GM19324 (cell line): ENCODE measurements around the gene TUBA4A.
A peak's percentile ranks its signal among the peaks of the same experiment; 100 is the strongest.
"Not testable (repeated sequence)": the region's sequence is repeated elsewhere in the genome, so short reads cannot be mapped to it uniquely, and the experiment has no call there.

ENCODE experiments used
- ATAC-seq: cut with Tn5 transposase; IDR thresholded peaks from one replicate; pipeline ENCODE4 v1.9.1; 2021; ENCODE audit warnings: mild to moderate bottlenecking, moderate library complexity; ENCODE audit not compliant: unreplicated experiment, low FRiP score

The TUBA4A gene

DNA sequence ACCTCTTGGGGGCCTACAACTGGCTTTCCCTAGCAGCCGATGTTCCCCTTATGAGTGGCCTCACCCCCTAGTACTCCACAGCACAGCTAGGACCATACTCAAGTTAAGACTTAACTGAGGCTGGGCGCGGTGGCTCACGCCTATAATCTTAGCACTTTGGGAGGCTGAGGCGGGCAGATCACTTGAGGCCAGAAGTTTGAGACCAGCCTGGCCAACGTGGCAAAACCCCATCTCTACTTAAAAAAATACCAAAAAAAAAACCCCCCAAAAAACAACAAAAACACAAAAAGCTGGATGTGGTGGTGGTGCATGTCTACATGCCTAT, 33.4 kb upstream of the TUBA4A start:
- not testable (repeated sequence) for ATAC-seq

DNA sequence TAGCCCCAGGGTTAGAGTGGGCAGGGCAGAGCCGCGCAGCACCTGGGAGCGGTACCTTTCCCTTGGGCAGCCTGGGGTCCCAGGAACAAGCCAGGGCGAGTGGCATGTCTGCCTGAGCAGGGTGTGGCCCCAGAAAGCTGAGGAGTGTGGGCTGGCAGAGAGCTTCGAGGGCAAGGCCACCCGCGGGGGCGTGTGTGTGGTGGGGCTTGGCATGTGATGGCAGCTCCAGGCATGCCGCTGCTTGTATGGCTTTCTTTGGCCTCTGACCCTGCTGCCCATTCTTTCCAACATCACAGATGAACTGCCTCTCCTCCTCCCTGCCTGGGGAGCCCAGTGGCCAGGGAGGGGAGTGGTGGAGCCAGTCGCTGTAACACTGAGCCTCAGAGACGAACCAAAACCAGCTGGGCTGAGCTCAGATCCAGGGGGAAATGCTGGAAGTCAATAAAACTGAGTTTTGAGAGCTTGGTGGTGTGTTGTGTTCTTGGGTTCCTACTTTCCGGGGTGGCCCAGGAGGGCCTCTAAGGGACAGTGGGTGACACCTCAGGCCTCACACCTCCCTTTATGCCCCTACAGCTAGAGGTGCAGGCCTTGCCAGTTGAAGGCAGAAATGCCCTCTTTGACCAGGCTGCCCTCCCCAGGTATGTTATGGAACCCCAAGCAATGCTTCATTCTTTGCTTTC, 32.9 kb upstream of the TUBA4A start:
- no peak for ATAC-seq

DNA sequence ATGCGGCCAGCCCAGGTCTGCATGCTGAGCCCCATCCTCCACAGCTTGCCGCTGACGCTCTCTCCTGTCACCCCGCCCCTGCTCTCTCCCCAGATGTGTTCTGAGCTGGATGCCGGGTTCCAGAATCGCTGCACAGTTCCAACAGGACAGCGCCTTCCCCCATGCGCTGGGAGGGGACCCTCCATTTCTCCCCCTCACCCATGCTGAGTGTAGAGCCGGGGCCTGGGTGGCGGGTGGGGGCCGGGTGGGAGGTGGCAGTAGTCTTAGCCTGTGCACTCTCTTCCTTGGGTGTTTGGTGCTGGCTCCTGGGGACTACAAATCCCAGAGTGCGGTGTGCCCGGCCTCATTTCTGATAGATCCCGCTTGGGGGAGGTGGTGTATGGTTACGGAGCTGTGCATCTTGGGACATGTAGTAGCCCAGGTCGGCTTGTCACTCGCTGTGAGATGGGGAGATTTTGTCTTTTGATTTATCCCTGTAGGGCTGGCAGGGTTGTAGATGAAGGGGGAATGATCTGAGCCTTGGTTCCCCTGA, 32.2 kb upstream of the TUBA4A start:
- no peak for ATAC-seq

DNA sequence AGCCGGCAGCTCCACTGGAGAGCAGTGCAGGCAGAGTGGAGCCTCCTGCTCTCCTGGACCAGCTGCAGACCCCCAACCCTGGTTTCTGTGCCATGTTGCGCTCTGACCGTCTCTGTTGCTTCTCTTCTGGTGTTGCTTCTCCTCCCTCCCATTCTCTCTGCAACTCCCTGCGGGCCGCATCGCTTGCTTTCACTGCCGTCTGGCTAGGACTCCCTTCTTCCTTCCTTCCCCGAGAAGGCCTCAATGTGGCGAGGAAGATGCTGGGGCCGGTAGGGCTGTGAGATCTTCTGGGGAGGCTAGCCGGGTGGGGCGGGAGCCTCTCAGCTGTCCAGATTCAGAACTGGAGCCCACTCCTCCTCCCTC, 31.6 kb upstream of the TUBA4A start:
- no peak for ATAC-seq

DNA sequence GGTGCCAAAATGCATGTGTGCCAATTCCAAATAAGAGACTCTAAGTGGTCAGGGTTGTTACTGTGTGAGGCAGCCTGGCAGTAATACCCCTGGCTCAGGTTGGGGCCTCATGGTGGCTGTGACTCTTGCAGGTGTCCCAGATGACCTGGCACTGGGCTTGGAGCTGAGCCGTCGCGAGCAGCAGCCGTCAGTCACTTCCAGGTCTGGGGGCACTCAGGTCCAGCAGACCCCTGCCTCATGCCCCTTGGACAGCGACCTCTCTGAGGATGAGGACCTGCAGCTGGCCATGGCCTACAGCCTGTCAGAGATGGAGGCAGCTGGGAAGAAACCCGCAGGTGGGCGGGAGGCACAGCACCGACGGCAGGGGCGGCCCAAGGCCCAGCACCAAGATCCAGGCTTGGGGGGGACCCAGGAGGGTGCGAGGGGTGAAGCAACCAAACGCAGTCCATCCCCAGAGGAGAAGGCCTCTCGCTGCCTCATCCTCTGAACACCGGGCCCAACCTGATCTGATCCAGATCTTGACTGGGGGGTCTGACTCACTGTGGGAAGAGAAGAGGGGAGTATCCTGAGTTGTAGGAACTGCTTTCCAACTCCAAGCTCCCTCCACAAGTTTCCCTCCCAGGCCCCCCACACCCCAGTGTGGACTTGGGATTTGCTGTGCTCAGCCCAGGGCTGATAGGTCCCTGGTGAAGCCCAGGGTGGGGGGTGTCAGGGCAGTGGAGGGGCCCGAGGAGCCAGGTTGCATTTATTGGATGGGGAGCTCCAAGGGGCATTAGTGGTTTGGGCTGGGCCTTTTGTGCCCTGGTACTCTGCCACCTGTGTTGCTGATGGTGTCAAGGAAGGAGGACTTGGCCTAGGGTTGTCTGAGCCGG, 31.0 kb upstream of the TUBA4A start:
- ATAC-seq, result no peak

DNA sequence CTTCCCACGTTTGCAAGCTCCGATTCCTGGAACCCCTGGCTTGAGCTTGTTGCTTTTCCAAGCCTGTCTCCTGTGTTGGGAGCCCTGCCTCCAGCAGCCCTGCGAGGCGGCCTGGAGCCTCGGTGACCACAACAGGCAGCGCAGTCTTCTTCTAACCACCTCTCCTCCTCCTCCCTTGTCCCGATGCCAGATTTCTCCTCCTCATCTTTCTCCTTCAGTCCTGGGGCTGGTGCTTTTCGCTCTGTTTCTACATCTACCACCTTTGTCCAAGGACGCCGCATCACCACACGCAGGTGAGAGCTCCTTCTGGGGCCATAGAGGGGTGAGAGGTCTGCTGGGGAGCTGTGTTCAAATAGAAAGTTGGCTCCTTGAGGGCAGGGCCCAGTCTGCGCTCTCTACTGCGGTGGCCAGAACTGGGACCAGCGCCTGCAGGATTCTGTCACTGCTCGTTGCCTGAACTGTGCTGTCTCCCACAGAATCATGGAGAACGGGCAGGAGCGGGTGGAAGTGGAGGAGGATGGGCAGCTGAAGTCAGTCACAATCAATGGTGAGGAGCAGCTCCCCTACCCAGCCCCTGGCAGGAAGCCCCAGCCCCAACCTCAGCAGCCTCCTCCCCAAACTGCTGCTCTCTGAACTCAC, 29.3 kb upstream of the TUBA4A start:
- no peak for ATAC-seq

DNA sequence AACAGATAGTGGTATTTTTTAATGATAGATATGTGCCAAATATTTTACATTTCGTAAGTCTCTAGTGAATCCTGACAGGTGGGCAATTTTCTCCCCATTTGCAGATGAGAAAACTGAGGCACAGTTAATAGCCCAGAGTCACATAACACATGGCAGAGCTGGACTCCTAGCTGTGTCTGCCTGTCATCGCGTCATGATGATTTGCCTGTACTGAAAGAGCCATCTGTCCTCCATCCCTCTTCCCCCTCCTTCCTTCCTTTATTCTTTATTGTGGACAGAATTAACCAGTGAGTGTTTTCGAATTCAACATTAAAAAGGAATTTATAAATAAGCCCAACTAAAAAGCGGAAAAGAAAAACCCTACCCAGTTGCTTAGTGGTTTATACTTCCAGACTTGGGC, 28.7 kb upstream of the TUBA4A start:
- no peak for ATAC-seq

DNA sequence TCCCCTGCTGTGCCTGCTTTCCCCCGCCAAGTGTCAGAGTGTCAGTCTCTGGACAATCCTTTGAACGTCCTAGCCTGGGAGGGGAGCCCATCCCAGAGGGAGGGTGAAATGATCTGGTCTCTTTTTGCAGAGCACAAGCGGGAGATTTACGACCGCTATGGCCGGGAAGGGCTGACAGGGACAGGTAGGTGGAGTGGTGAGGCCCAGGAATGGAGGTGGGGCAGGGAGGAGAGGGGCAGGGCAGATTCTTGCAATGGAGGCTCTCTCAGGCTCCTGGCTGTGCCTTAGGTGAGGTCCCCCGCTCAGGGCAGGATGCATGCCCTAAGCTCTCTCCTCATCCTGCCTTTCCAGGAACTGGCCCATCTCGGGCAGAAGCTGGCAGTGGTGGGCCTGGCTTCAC, 27.9 kb upstream of the TUBA4A start:
- no peak for ATAC-seq

DNA sequence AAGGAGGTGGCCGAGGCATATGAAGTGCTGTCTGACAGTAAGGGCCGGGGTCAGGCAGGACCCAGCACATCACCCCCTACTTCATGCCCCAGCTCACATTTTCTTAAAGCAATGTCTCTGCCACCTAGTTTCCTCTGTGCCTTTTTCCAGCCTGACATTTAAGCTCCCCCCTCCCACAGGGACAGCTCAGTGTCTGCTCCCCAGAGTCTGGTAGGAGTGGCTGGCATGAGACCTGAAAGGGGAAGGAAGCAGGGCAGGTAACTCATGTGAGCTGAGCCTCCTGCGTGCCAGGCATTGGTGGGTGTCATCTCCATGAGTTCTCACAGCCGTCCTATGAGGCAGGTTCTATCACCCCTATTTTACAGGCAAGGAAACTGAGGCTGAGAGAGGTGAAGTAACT, 26.9 kb upstream of the TUBA4A start:
- ATAC-seq, result no peak

DNA sequence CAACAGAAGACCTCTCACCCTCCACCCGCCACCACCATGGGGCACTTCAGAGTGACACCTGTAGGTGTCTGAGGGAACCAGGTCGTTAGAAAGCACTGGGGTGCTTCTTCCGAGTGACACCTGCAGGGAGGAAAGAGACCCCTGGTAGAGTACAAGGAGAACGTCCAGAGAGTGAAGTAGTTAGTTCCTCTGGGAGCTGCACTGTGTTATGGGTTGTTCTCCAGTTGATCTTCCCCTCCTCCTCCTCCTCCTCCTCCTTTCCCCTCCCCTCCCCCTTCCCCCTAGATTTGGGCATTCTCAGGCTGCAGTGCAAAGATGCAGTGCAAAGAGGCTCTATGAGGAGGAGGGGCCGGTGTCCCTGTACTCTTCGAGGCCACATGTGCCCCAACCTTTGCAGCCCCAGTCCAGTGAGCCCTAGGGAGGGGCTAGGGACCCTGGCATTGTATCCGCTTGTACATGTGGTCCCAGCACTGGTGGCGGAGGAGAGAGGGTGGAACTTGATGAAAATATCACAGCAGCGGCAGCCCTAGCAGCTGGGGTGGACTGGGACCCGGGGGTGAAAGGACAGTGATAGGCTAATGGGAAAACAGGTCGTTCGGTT, 26.3 kb upstream of the TUBA4A start:
- no peak for ATAC-seq

DNA sequence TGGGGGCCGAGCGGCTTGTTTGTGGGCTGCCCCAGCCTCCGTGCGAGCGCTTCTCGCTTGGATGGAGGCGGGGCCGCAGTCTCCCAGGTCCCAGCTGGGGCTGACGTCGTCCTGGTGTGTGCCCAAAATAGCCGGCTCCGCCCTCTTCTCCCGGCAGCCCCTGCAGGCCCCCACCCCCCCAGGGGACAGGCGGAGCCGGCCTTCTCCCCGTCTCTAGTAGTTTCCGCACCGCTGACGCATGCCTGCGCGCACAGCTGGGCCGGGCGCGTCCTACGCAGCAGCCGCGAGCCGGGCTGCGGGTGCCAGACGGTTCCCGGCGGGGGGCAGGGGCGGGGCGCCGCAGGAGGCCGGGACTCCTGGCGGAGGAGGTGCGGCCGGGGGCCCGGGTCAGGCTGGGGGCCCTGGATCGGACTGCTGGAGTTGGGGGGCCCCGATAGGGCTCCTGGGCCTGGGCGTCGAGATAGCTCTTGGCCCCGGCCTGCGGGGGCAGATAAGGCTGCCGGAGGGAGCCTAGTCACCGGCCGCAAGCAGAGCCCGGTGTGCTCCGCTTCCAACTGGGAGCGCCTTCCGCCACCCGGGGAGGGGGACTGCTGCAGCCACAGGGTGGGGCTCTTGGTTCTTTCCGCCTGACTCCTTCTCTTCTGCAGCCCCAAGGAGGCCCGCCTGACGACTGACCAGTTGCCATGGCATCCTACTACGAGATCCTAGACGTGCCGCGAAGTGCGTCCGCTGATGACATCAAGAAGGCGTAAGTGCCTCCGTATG, 25.6 kb upstream of the TUBA4A start, which contains the start of gene DNAJB2:
DNAJB2 (plus strand) TSS at position 216 of the 765 bp plus-strand sequence; CDS start at position 684, 468 bp downstream.
- peak; percentile 90 for ATAC-seq

DNA sequence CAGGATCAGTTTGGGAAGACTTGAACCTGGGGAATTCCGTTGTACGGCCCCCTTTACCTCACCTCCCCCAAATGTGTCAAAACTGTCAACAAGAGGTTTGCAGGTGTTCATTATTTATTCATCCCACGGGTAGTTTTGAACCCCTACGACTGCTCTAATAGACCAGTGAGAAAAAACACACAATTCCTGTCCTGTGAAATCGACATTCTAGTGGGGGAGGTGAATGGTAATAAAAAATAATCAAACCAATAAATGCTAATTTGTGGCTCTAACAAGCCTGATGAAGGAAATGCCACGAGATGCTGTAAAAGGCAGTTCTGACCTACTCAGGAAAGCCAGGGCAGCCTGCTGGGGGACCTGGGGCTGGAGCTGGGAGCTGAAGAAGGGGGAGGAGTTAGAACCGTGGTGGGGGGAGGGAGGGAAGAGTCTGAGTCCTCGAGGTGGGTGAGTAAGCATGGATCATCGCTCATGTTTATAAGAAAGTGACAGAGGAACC, 25.0 kb upstream of the TUBA4A start:
- ATAC-seq, result no peak

DNA sequence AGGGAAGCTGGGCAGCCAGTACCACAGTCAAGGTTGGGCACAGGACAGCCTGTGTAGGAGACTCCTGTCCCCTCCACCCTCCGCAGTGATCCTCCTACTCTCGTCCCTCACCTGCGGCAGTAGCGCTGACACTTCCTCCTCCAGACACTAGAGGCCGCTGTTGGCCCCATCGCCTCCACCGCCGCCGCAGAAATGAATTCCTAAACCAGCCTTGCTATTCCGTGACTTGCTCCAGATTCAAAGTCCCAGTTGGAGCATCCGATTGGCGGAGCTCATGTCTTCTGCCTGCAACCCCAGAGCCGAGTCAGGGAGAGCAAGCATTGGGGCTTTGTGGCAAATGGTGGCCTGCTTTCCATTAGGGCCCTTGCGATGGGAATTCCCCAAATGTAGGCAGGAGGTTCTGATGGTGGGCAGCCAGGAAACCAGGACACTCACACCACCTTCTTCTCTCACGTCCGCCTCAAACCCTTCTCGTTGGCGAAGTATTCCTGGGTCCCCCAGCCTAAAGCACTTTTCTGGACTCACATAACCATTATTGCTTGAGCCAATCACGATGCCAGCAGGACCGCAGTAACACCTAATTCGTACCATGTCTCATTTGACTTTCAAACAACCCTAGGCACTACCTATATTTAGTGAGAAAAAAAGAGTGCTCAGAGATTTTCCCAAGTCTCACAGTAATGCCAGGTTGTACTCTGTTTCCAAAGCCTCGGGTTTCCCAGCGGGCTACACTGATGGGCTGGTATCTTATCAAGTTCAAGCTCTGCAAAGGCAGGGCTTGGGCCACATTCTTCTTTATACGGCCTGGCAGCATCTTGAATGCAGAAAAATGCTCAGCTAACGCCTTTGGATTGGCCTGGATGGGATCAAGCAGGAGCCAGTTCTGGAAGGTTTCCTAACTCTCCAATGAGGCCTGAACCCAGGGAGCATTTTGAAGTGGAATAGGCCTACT, 24.3 kb upstream of the TUBA4A start:
- ATAC-seq, result no peak

DNA sequence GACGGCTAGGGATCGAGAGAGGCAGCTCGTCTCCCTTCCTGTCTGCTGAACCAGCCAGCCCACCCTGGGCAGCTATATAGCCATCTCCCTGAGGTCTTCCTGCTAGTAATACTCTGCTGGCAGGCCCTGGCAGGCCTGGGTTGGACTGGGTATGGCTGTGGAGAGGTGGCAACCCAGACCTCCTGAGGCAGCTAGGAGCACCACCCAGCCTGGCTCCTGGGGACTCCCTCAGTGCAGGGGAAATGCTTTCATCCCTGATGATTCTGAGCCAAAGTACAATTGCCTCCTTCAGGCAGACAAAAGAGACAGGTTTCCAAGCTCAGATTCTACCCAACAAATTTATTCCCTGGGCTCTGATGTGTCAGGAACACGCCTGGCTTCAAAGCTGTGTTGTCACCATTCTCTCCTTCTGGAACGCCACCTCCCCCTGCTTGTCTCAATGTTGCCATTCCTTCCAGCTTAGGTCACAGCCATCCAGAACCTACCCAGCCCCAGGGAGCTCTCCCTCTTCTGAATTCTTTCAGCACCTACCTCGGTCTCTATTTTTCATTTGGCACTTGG, 20.7 kb upstream of the TUBA4A start:
- ATAC-seq, result no peak

DNA sequence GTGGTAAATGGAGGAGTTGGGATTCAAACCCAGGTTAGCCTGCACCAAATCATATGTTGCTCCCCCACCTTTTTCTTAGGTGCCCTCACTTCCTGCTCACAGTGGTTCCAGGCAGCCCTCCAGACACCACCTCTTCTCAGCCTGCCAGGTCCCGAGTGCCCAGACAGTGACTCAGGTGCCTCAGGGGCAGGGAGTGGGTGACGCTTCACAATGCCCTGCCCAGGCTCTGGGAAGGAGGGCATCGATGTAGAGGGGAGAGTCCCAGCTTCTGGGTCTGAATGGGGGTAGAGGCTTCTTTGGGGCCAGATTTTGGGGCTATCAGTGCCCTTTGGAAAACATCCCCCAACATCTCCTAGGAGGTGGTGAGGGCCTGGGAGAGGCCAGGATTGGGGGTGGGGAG, 20.2 kb upstream of the TUBA4A start:
- no peak for ATAC-seq

DNA sequence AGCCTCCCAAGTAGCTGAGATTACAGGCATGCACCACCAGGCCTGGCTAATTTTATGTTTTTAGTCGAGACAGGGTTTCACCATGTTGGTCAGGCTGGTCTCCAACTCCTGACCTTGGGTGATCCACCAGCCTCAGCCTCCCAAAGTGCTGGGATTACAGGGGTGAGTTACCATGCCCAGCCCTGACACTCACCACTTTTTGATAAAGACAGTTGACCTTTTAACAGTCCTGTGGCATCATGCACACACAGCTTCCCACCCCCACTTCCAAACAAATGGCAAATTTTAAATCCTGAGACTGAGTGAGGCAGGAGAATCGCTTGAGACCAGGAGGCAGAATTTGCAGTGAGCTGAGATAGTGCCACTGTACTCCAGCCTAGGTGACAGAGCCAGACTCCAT, 19.3 kb upstream of the TUBA4A start:
- no peak for ATAC-seq

DNA sequence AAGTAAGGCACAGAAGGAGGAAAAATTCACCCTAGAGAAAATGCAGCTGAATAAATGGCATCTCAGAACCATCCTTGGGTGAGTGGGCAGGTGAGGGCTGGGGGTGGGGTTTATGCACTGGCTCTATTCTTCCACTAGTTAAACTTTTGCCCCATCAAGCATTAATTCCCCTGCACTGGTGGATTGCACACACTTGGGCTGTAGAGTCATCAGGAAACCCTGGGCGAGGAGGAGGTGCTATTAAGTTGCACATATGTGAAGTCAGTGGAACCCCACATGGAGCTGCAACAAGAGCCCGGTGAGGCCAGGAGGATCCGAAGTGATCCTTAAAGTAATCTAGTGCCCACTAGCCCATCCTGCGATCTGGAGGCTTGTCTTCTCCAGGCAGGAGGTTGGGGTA, 18.6 kb upstream of the TUBA4A start:
- ATAC-seq, result no peak

DNA sequence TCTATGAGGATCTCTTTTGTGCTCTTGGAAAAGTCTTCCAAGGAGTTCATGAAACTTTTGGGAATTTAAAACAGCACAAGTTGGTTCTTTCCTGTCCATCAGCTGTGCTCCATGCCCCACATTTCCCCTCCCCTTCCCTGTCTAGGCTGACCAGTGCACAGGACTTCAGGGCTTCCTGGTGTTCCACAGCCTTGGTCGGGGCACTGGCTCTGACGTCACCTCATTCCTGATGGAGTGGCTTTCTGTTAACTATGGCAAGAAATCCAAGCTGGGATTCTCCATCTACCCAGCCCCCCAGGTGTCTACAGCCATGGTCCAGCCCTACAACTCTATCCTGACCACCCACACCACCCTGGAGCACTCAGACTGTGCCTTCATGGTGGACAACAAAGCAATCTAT, 17.3 kb upstream of the TUBA4A start:
- ATAC-seq, result no peak

DNA sequence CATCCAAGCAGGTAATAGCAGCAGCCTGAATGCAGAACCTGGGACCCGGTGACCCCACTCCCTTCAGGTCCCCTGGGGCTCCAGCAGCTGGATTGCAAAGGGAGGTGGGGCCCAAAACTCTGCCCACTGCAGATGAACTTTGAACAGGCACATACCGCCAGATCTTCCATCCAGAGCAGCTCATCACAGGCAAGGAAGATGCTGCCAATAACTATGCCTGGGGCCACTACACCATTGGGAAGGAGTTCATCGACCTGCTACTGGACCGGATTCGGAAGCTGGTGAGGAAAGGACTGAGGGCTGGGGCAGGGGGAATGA, 16.3 kb upstream of the TUBA4A start:
- no peak for ATAC-seq
